GM10847 (cell line): ENCODE measurements around the gene TRAF3.

Experiments
- POLR2A ChIP-seq: IDR thresholded peaks from 2 replicates; pipeline ENCODE4 v1.6.1; 2011; ENCODE audit not compliant: insufficient read length; ENCODE audit errors: extremely low read depth

Gene TRAF3

GRCh38 chr14:102878174-102878969, 101.1 kb downstream of the TRAF3 start:
- TF ChIP-seq POLR2A = no peak

- TF ChIP-seq POLR2A = no peak
Observed at GRCh38 chr14:102878970-102879460, 101.8 kb downstream of the TRAF3 start.

DNA sequence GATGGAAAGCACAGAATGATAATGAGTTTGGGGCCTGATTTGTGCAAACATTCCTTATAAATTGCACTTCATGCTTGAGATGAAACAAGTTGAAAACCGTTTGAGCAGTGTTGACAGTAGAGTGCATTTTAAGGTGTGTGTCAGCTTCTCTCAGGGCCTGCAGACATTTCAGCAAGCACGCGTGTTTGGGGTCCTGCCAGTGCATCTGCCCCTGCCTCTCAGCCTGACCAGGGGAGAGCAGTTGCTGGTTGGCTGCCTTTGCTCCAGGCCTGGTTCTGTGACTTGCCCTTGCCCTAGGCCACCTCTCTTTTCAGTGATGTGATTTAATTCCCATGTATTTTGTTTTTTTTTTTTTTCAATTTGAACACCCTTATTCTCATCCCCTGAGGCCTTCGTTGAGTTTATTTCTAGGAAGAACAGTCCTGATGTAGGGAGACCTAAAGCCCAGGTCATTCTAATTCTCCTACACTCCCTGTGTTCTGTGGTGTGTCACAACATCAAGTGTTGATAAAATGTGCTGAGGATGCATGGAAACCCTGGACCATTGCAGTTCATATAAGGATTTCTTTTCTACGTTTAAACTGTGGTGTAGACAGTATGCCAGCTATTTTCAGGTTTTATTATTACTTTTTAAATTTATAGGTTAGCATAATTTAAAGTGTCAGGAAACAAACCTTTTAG, 105.1 kb downstream of the TRAF3 start:
- TF ChIP-seq POLR2A = no peak

GRCh38 chr14:102883089-102883541, 105.9 kb downstream of the TRAF3 start:
- TF ChIP-seq POLR2A = no peak

DNA sequence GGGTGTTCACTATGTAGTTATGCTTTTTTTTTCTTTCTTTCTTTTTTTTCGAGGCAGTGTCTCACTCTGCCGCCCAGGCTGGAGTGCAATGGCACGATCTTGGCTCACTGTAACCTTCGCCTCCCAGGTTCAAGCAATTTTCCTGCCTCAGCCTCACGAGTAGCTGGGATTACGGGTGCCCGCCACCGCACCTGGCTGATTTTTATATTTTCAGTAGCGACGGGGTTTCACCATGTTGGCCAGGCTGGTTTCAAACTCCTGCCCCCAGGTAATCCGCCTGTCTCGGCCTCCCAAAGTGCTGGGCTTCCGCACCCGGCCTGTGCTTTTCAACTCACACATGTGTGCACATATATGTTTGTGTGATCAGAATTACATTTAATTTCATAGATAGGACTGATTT, 106.3 kb downstream of the TRAF3 start:
- TF ChIP-seq POLR2A = no peak

DNA sequence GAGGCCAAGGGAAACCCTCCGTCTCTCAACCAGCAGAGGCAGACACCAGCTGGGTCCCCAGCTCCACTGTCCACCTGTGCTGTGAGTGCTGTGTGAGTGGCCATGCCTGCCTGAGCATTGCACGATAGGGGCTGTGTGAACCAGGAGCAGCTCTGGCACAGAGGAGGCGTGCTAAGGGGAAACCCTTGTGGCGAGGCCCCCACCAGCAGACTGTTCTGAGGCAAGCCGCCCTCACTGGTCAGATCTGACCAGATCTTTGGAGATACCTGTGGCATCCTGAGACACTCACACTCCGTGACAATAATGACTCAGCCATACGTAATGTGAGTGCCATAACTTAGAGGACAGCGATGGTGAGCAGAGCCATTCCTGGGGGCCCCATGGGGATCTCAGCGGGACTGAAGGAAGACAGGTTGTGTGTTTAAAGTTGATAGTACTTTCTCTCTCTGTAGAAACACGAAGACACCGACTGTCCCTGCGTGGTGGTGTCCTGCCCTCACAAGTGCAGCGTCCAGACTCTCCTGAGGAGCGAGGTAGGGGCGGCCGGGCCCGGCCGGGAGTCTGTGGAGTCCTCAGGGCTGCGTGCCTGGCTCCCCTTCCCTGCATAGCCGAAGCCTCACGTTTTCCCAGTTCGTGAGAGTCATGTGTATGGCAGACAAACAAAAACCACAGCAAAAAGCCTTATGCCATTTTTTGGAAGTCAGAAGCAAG, 108.6 kb downstream of the TRAF3 start:
- TF ChIP-seq POLR2A = no peak

DNA sequence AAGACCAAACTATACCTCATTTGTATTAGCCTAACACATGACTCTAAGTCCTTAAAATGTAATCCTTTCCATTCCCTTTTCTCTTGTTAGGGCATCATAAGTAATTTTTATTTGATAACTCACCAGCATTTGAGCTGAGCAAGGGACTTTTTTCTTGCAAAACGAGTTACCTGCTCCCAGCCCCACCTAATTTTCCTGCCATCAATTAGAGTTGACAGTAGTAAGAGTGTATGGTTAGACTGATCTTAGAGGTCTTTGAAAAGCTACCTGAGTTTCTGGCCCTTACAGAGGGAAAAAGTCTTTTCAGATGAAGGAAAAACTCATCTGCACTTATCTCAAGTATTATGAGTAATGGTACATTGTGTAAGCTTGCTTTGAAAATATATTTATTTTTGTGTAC, 111.5 kb downstream of the TRAF3 start:
- TF ChIP-seq POLR2A = no peak

DNA sequence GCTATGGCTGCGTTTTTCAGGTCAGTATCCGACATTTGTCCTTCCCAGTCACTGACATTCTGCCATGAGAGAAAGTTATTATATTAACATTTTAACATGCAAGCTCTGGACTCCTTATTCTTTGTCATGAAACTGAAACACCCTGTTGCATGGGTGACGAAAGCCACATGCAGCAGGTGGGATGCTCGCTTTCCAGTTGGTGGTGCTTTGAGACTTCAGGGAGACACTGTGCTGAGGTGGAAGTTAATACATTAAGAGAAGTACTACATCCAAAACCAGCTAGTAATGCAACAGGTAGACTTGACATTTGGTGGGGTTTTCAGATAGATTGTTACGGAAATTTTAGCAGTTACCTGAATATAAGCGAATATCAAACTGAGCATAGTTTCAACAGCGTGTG, 112.4 kb downstream of the TRAF3 start:
- no peak for TF ChIP-seq POLR2A

- no peak for TF ChIP-seq POLR2A
Observed at GRCh38 chr14:102891111-102891510, 113.9 kb downstream of the TRAF3 start.

DNA sequence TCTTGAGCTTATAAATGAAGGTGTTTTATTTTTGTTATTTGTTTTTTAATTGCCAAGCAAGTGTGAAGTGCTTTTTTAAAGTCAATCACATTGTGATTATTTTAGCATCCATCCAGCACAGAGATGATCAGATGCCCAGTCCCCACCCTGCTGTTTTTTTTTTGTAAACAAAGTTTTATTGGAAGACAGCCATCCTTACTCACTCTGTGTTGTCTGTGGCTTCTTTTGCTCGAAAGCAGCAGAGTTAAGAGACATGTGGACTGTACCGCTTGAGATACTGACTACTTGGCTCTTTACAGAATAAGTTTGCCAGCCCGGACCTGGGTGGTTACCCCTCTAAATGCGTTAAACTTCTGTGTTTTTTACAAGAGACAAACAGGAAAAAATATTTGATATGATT, 114.3 kb downstream of the TRAF3 start:
- TF ChIP-seq POLR2A = no peak

GRCh38 chr14:102892651-102893050, 115.4 kb downstream of the TRAF3 start:
- no peak for TF ChIP-seq POLR2A

DNA sequence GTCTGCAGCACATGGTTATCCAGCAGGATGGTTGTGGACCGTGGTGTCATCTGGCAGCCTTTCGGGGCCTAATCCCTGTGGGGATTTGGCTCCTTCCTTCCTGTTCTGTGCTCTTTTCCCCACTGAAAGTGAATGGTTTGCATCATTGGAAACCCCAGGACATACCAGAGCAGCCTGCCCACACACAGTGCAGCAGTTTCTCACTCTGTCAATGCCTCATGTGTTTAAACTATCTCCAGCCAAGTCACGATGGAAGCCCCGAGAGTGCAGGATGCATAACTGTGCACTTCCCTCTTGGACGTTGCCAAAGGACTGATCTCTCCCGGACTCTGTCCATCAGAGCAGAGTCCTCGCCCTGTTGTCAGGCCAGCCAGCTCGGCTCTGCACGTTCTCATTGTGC, 116.2 kb downstream of the TRAF3 start:
- no peak for TF ChIP-seq POLR2A

GRCh38 chr14:102897299-102898027, 120.2 kb downstream of the TRAF3 start:
- TF ChIP-seq POLR2A = no peak

DNA sequence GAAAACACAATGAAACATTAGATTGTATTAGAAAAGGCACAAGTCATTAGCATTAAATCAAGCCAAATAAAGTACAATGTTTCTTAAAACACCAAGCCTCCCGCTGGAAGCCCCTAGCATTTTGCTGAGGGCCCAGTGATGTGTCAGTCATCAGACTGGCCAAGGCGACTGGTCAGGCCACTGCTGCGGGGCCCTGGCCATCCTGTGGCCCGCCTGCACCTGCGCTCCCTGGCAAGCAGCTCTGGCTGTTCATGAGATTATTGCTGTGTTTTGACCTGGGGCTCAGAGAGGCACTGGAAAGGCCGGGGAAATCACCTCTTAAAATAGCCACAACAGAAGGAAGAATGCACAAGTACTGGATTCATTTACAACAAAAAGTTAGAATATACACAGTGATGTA, 121.0 kb downstream of the TRAF3 start:
- no peak for TF ChIP-seq POLR2A
